Naive thymus-derived CD4-positive, alpha-beta T cell (primary cell): Measurements from ENCODE around the gene GNAQ. TPM values are rescaled to one million over a fixed set of nuclear protein-coding genes. Genes with fewer than 3 reads are reported as not detected.

Experiments
- ATAC-seq: fragments of 150-1000 bp; cut with Tn5 transposase; 2 replicates; pipeline ENCODE4 v1.10.0; 2021; ENCODE audit warnings: mild to moderate bottlenecking, moderate library complexity
- CTCF ChIA-PET: fragments of 350-600 bp; sonication (Branson Sonifier 250); formaldehyde crosslinking; loops from one replicate; lab custom pipeline; 2021; ENCODE audit warnings: antibody characterized with exemption; lab: Charles Lee
- POLR2A ChIA-PET: fragments of 350-600 bp; sonication (Branson Sonifier 250); formaldehyde crosslinking; loops from one replicate; lab custom pipeline; 2021; ENCODE audit warnings: antibody characterized with exemption, inconsistent platforms; lab: Charles Lee
- DNase-seq, 9 donors: peaks; one replicate each; pipeline versions ENCODE4 v3.0.0 to v3.0.0-alpha.2; 2020 to 2022; ENCODE audit warnings: mixed read lengths in 1 of 9
- H3K27ac ChIP-seq: one replicate; pipeline ENCODE4 v1.7.0; 2013; ENCODE audit warnings: mild to moderate bottlenecking, low read depth, low read length, moderate library complexity
- H3K27me3 ChIP-seq, 2 donors: one replicate each; pipeline ENCODE4 v1.7.0; 2013; ENCODE audit warnings: low read length in 2 of 2, mild to moderate bottlenecking in 2 of 2, moderate library complexity in 2 of 2; ENCODE audit not compliant: control insufficient read depth in 2 of 2, insufficient read depth in 2 of 2
- H3K36me3 ChIP-seq, 3 experiments: 1 replicate in 2 of 3; 2 replicates in 1 of 3; pipeline ENCODE4 v1.7.0; 2013; ENCODE audit warnings: low read length in 3 of 3, mild to moderate bottlenecking in 3 of 3, moderate library complexity in 1 of 3; ENCODE audit not compliant: insufficient read depth in 3 of 3, control insufficient read depth in 2 of 3
- H3K4me1 ChIP-seq, 2 donors: one replicate each; pipeline ENCODE4 v1.7.0; 2013; ENCODE audit warnings: low read length in 2 of 2, mild to moderate bottlenecking in 2 of 2, moderate library complexity in 1 of 2; ENCODE audit not compliant: control insufficient read depth in 2 of 2, insufficient read depth in 2 of 2
- H3K4me3 ChIP-seq: 2 replicates; pipeline ENCODE4 v1.7.0; 2013; ENCODE audit warnings: mild to moderate bottlenecking, low read length
- H3K9me3 ChIP-seq, 3 experiments: 1 replicate in 2 of 3; 2 replicates in 1 of 3; pipeline ENCODE4 v1.7.0; 2013; ENCODE audit warnings: low read length in 3 of 3; ENCODE audit not compliant: control insufficient read depth in 2 of 3
- H3K27ac Mint-ChIP-seq, 9 donors: one replicate each; pipeline ENCODE4 v1.8.0; 2020 to 2022; ENCODE audit warnings: mixed read lengths in 9 of 9, mild to moderate bottlenecking in 8 of 9, moderate library complexity in 5 of 9, inconsistent platforms in 2 of 9
- H3K27me3 Mint-ChIP-seq, 5 donors: one replicate each; pipeline ENCODE4 v1.8.0; 2021 to 2022; ENCODE audit warnings: mixed read lengths in 5 of 5, mild to moderate bottlenecking in 1 of 5
- H3K36me3 Mint-ChIP-seq, 5 donors: one replicate each; pipeline ENCODE4 v1.8.0; 2020 to 2022; ENCODE audit warnings: mixed read lengths in 5 of 5, mild to moderate bottlenecking in 3 of 5, inconsistent platforms in 1 of 5
- H3K4me1 Mint-ChIP-seq, 7 donors: one replicate each; pipeline ENCODE4 v1.8.0; 2020 to 2022; ENCODE audit warnings: mixed read lengths in 7 of 7, mild to moderate bottlenecking in 3 of 7, inconsistent platforms in 1 of 7
- H3K4me3 Mint-ChIP-seq, 10 donors: one replicate each; pipeline ENCODE4 v1.8.0; 2020 to 2022; ENCODE audit warnings: mild to moderate bottlenecking in 10 of 10, mixed read lengths in 10 of 10, moderate library complexity in 6 of 10, inconsistent platforms in 2 of 10
- H3K9me3 Mint-ChIP-seq, 11 donors: one replicate each; pipeline ENCODE4 v1.8.0; 2020 to 2022; ENCODE audit warnings: mixed read lengths in 11 of 11, mild to moderate bottlenecking in 4 of 11, inconsistent platforms in 1 of 11, moderate library complexity in 1 of 11
- intact Hi-C, 2 donors: fragments of 100-400 bp; cut with micrococcal nuclease; formaldehyde crosslinking; loops; one replicate each; pipeline ENCODE4 v1.15.1; 2023
- polyA plus RNA-seq, 2 donors: library from polyadenylated mRNA; unstranded; fragments of 300-500 nt; fragmentation: Illumina TruSeq; gene quantifications; one replicate each; pipeline ENCODE4 v1.2.3, GENCODE V29; 2021
- total RNA-seq, 6 experiments: library from RNA in 5 of 6; stranded (reverse) in 5 of 6; gene quantifications; 1 replicate in 5 of 6; 2 replicates in 1 of 6; pipeline ENCODE4 v1.2.3 and lab custom pipeline; 2021 to 2026

GNAQ gene
- total and polyA plus RNA-seq, 7 experiments from 2014 or later, result 7.2 to 60.6 (median 46.2) TPM

DNA sequence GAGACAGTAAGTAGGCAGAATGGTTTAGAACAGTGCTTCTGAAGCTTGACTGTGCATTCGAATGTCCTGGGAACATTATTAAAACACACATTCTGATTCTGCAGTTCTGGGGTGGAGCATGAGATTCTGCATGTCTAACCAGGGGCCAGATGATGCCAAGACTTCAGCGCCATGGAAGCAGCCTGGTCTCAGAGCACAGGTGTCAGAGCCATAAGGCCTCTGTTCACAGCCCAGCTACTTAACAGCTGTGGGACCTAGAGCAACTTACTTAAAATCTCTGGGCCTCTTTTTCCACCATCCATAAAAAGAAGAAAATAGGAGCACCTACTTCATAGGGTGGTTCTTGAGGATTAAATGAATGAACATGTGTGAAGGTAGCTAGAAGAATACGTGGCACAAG, 84.0 kb downstream of the GNAQ start:
- H3K4me3 ChIP-seq, result no peak overlapping the region
- Mint-ChIP-seq H3K9me3 (no peaks in the 10 kb centered on the region), H3K27ac (peak overlapping the region in 6 of 9 donors; percentile 74 to 99 (median 78)), H3K27me3 (no peaks in the 10 kb centered on the region), H3K36me3 (peaks cover 0 to 9% (median 0%) of the 10 kb centered on the region in 5 donors), H3K4me3 (no peak overlapping the region), H3K4me1 (peaks cover 49 to 79% (median 69%) of the 10 kb centered on the region in 7 donors)
- peaks cover 0 to 47% of the 10 kb centered on the region in 2 donors for H3K4me1 ChIP-seq
- ChIA-PET CTCF (no interaction called here), POLR2A (interaction anchor here (0.7 kb wide), 1 partner anchor 12 kb away, joined by 3 read pairs; no protein-coding TSS in a partner anchor)
- intact Hi-C loops, result loop anchor here (2.0 kb wide), 1 partner anchor 15 kb away; no protein-coding TSS in a partner anchor
- H3K36me3 ChIP-seq, result no peaks in the 10 kb centered on the region
- no peaks in the 10 kb centered on the region for H3K27me3 ChIP-seq
- no peak for DNase-seq
- H3K27ac ChIP-seq, result no peak overlapping the region
- H3K9me3 ChIP-seq, result no peaks in the 10 kb centered on the region
- ATAC-seq, result no peak

GRCh38 chr9:77946969-77947620, 84.5 kb downstream of the GNAQ start:
- H3K4me1 Mint-ChIP-seq, result peaks cover 49 to 85% (median 74%) of the 10 kb centered on the region in 7 donors
- Histone ChIP-seq H3K27me3 (no peaks in the 10 kb centered on the region), H3K4me3 (no peak overlapping the region), H3K36me3 (no peaks in the 10 kb centered on the region), H3K9me3 (no peaks in the 10 kb centered on the region), H3K4me1 (peaks cover 0 to 47% of the 10 kb centered on the region in 2 donors), H3K27ac (no peak overlapping the region)
- peaks cover 0 to 9% (median under 1%) of the 10 kb centered on the region in 5 donors for H3K36me3 Mint-ChIP-seq
- peak overlapping the region in 8 of 9 donors; percentile 75 to 99 (median 84) for H3K27ac Mint-ChIP-seq
- DNase-seq (no peak), ATAC-seq (no peak)
- intact Hi-C loops, result loop anchor here in 1 of 2 donors (2.0 kb wide), 1 partner anchor 16 kb away; no protein-coding TSS in a partner anchor
- H3K9me3 Mint-ChIP-seq, result no peaks in the 10 kb centered on the region
- POLR2A ChIA-PET, result interaction anchor here (0.7 kb wide), 1 partner anchor 13 kb away, joined by 3 read pairs; no protein-coding TSS in a partner anchor
- no peaks in the 10 kb centered on the region for H3K27me3 Mint-ChIP-seq
- CTCF ChIA-PET, result no interaction called here
- peak overlapping the region in 7 of 10 donors; percentile 7 to 82 (median 22) for H3K4me3 Mint-ChIP-seq

- no peak overlapping the region for H3K27ac ChIP-seq
- no peak overlapping the region for H3K4me3 ChIP-seq
- ChIA-PET POLR2A (no interaction called here), CTCF (no interaction called here)
- ATAC-seq (no peak), DNase-seq (no peak)
- intact Hi-C loops, result loop anchor here in 1 of 2 donors (2.0 kb wide), 1 partner anchor 17 kb away; no protein-coding TSS in a partner anchor
- no peaks in the 10 kb centered on the region for H3K36me3 ChIP-seq
- Mint-ChIP-seq H3K27ac (peak overlapping the region in 8 of 9 donors; percentile 57 to 99 (median 78)), H3K9me3 (no peaks in the 10 kb centered on the region), H3K4me1 (peaks cover 50 to 88% (median 71%) of the 10 kb centered on the region in 7 donors), H3K27me3 (no peaks in the 10 kb centered on the region), H3K4me3 (peak overlapping the region in 8 of 10 donors; percentile 0 to 79 (median 46)), H3K36me3 (peaks cover 0 to 6% (median 4%) of the 10 kb centered on the region in 5 donors)
- H3K9me3 ChIP-seq, result no peaks in the 10 kb centered on the region
- no peaks in the 10 kb centered on the region for H3K27me3 ChIP-seq
- peaks cover 0 to 47% of the 10 kb centered on the region in 2 donors for H3K4me1 ChIP-seq
Measured at GRCh38 chr9:77946296-77946695, 85.3 kb downstream of the GNAQ start.

DNA sequence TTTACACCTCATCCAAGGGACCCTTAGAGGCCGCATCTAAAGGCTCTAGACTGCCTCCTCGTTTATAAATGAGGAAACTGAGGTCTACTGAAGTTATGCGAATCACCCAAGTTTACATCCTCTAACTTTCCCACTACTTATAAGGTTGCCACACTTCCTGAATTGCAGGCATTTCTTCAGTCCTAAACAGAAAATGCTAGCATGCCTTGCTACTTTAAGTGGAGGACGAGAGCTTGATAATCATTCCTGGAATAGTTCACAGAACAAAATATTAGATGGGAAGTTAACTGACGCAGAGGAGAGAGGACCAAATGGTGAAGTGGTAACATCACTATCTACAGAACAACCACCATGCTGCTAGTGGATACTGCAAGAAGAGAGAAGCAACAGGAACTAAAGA, 85.8 kb downstream of the GNAQ start:
- H3K9me3 Mint-ChIP-seq, result no peaks in the 10 kb centered on the region
- Histone ChIP-seq H3K27ac (peak overlapping the region; percentile 44), H3K4me1 (peaks cover 0 to 47% of the 10 kb centered on the region in 2 donors), H3K9me3 (no peaks in the 10 kb centered on the region), H3K27me3 (no peaks in the 10 kb centered on the region), H3K36me3 (no peaks in the 10 kb centered on the region), H3K4me3 (no peak overlapping the region)
- peak overlapping the region in 8 of 10 donors; percentile 0 to 72 (median 36) for H3K4me3 Mint-ChIP-seq
- H3K27me3 Mint-ChIP-seq, result no peaks in the 10 kb centered on the region
- ChIA-PET CTCF (interaction anchor here (0.7 kb wide), 1 partner anchor 65 kb away, joined by 4 read pairs; no protein-coding TSS in a partner anchor), POLR2A (interaction anchor here (0.6 kb wide), 1 partner anchor 353 kb away, joined by 3 read pairs; no protein-coding TSS in a partner anchor)
- ATAC-seq, result peak; percentile 40
- no peak for DNase-seq
- H3K4me1 Mint-ChIP-seq, result peaks cover 50 to 88% (median 71%) of the 10 kb centered on the region in 7 donors
- peak overlapping the region in 8 of 9 donors; percentile 57 to 99 (median 78) for H3K27ac Mint-ChIP-seq
- peaks cover 0 to 6% (median 4%) of the 10 kb centered on the region in 5 donors for H3K36me3 Mint-ChIP-seq
- intact Hi-C loops, result loop anchor here in 1 of 2 donors (2.0 kb wide), 1 partner anchor 17 kb away; no protein-coding TSS in a partner anchor

DNA sequence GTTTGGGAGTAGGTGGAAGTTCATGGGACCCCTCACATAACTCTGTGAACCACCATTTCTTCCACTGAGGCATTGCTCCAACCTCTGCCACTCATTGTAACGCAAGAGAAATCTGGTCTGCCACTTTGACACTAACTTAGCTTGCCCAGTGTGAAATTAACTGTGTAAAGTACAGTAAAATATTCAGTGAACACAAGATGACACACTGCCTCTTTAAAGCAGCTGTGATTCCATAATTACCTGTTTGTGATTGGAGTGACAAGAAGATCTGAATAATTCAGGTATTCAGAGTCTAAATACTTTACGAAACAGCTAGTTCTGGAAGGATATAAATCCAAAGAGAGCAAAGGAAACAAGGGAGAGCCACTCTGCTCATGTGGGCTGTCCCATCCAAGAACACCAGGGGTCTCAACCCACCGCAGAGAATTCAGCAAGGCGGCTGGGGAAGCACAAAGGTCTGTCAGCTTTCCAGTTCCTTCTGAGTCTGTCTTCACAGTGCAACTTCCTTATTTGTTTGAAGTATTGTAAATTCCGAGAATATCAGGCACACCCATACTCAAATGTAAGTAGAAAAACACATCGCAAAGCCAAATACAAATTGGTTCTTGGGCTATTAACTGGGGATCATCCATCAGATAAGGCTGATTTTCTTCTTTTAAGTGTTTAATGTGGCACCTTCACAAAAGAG, 86.9 kb downstream of the GNAQ start:
- intact Hi-C loops, result loop anchor here in 1 of 2 donors (5.0 kb wide), 1 partner anchor 37 kb away; no protein-coding TSS in a partner anchor
- POLR2A ChIA-PET, result interaction anchor here (0.6 to 0.9 kb wide), 3 partner anchors 11 to 354 kb away, joined by 3 to 4 read pairs (median 3); no protein-coding TSS in a partner anchor
- no peaks in the 10 kb centered on the region for H3K27me3 ChIP-seq

DNA sequence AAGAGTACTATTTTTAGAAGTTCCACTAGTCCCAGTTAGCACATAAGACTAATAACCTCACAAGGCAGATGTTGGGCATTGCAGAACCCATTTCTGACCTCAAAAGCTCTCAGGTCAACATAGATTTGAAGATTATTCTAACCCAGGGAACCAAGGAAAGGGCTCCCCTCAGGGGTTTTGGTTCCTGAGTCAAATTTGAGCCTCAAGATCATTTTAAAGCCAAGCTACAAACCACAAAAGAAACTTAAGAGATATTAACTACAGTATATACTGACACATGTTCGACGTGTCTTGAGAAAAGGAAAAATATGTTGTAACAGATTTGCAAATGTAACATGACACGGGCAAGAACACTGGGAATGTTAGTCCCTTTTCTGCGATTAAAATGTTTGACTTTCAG, 88.6 kb downstream of the GNAQ start:
- Histone ChIP-seq H3K36me3 (no peaks in the 10 kb centered on the region), H3K27me3 (no peaks in the 10 kb centered on the region), H3K4me1 (peaks cover 0 to 44% of the 10 kb centered on the region in 2 donors), H3K9me3 (no peaks in the 10 kb centered on the region), H3K27ac (no peak overlapping the region), H3K4me3 (no peak overlapping the region)
- CTCF ChIA-PET, result no interaction called here
- Mint-ChIP-seq H3K4me3 (peak overlapping the region in 6 of 10 donors; percentile 13 to 72 (median 29)), H3K9me3 (peaks cover 0 to 1% (median 0%) of the 10 kb centered on the region in 11 donors), H3K4me1 (peaks cover 40 to 82% (median 71%) of the 10 kb centered on the region in 7 donors), H3K27me3 (no peaks in the 10 kb centered on the region), H3K27ac (peak overlapping the region in 4 of 9 donors; percentile 10 to 99 (median 87)), H3K36me3 (peaks cover 4 to 10% (median 4%) of the 10 kb centered on the region in 5 donors)
- POLR2A ChIA-PET, result no interaction called here
- DNase-seq (no peak), ATAC-seq (no peak)
- intact Hi-C loops, result loop anchor here in 1 of 2 donors (5.0 kb wide), 1 partner anchor 36 kb away; no protein-coding TSS in a partner anchor

More for the DNA sequence above, 86.9 kb downstream of the GNAQ start:
- peak in 7 of 9 donors; percentile 9 to 47 (median 31) for DNase-seq
- Mint-ChIP-seq H3K4me1 (peaks cover 42 to 77% (median 60%) of the 10 kb centered on the region in 7 donors), H3K9me3 (peaks cover 0 to 1% (median 0%) of the 10 kb centered on the region in 11 donors), H3K4me3 (peak overlapping the region; percentile 50 to 86 (median 78)), H3K36me3 (peaks cover 0 to 6% (median 4%) of the 10 kb centered on the region in 5 donors), H3K27ac (peak overlapping the region; percentile 58 to 99 (median 87)), H3K27me3 (no peaks in the 10 kb centered on the region)
- CTCF ChIA-PET, result no interaction called here
- Histone ChIP-seq H3K27ac (peak overlapping the region; percentile 44), H3K36me3 (no peaks in the 10 kb centered on the region), H3K9me3 (no peaks in the 10 kb centered on the region), H3K4me3 (peak overlapping the region; percentile 14), H3K4me1 (peaks cover 0 to 44% of the 10 kb centered on the region in 2 donors)
- ATAC-seq, result peak; percentile 73
